ENCODE data around the gene EXOSC5.
"Not testable (repeated sequence)": the region's sequence is repeated elsewhere in the genome, so short reads cannot be mapped to it uniquely, and the experiment has no call there.

EXOSC5 gene

GRCh38 chr19:41402010-41402409, 4.9 kb upstream of the EXOSC5 start:
- Mint-ChIP-seq H3K4me1 (peaks cover 54% of the 10 kb centered on the region), H3K36me3 (peaks cover 14% of the 10 kb centered on the region), H3K4me3 (no peak overlapping the region), H3K27ac (no peak overlapping the region), H3K9me3 (no peaks in the 10 kb centered on the region), H3K27me3 (no peaks in the 10 kb centered on the region)
- no peak for ATAC-seq

- H3K4me1 Mint-ChIP-seq, result peaks cover 57% of the 10 kb centered on the region
- no peak overlapping the region for H3K4me3 Mint-ChIP-seq
- no peaks in the 10 kb centered on the region for H3K27me3 Mint-ChIP-seq
- H3K27ac Mint-ChIP-seq, result no peak overlapping the region
- H3K9me3 Mint-ChIP-seq, result no peaks in the 10 kb centered on the region
- ATAC-seq, result no peak
- peaks cover 11% of the 10 kb centered on the region for H3K36me3 Mint-ChIP-seq
Observed at GRCh38 chr19:41401483-41401882, 4.3 kb upstream of the EXOSC5 start.

GRCh38 chr19:41399525-41399924, 2.4 kb upstream of the EXOSC5 start:
- ATAC-seq, result no peak
- Mint-ChIP-seq H3K27me3 (no peaks in the 10 kb centered on the region), H3K27ac (peak overlapping the region; percentile 99), H3K4me1 (peaks cover 68% of the 10 kb centered on the region), H3K9me3 (no peaks in the 10 kb centered on the region), H3K36me3 (peaks cover 16% of the 10 kb centered on the region), H3K4me3 (peak overlapping the region; percentile 21)

- Mint-ChIP-seq H3K9me3 (no peaks in the 10 kb centered on the region), H3K4me3 (peak overlapping the region; percentile 99), H3K27ac (peak overlapping the region; percentile 99), H3K36me3 (peaks cover 16% of the 10 kb centered on the region), H3K27me3 (no peaks in the 10 kb centered on the region), H3K4me1 (peaks cover 68% of the 10 kb centered on the region)
- no peak for ATAC-seq
Observed at GRCh38 chr19:41399091-41399490, 1.9 kb upstream of the EXOSC5 start.

GRCh38 chr19:41398598-41398997, 1.4 kb upstream of the EXOSC5 start:
- peaks cover 16% of the 10 kb centered on the region for H3K36me3 Mint-ChIP-seq

GRCh38 chr19:41398050-41398418, 875 bp upstream of the EXOSC5 start:
- H3K9me3 Mint-ChIP-seq, result no peaks in the 10 kb centered on the region
- no peak for ATAC-seq
- H3K4me3 Mint-ChIP-seq, result peak overlapping the region; percentile 99
- H3K4me1 Mint-ChIP-seq, result peaks cover 58% of the 10 kb centered on the region
- H3K36me3 Mint-ChIP-seq, result peaks cover 15% of the 10 kb centered on the region
- peak overlapping the region; percentile 99 for H3K27ac Mint-ChIP-seq
- H3K27me3 Mint-ChIP-seq, result no peaks in the 10 kb centered on the region

More at GRCh38 chr19:41398598-41398997, 1.4 kb upstream of the EXOSC5 start:
- Mint-ChIP-seq H3K9me3 (no peaks in the 10 kb centered on the region), H3K4me3 (peak overlapping the region; percentile 99), H3K27me3 (no peaks in the 10 kb centered on the region), H3K27ac (peak overlapping the region; percentile 99), H3K4me1 (peaks cover 64% of the 10 kb centered on the region)
- no peak for ATAC-seq

- no peak for ATAC-seq
- Mint-ChIP-seq H3K27me3 (no peaks in the 10 kb centered on the region), H3K4me1 (peaks cover 44% of the 10 kb centered on the region), H3K4me3 (peak overlapping the region; percentile 4), H3K9me3 (no peaks in the 10 kb centered on the region), H3K36me3 (peaks cover 26% of the 10 kb centered on the region), H3K27ac (peak overlapping the region; percentile 99)
Observed at GRCh38 chr19:41395355-41395754, 1.8 kb downstream of the EXOSC5 start.

- H3K36me3 Mint-ChIP-seq, result peaks cover 43% of the 10 kb centered on the region
- H3K4me3 Mint-ChIP-seq, result no peak overlapping the region
- peaks cover 23% of the 10 kb centered on the region for H3K4me1 Mint-ChIP-seq
- no peaks in the 10 kb centered on the region for H3K27me3 Mint-ChIP-seq
- ATAC-seq, result no peak
- H3K9me3 Mint-ChIP-seq, result no peaks in the 10 kb centered on the region
- no peak overlapping the region for H3K27ac Mint-ChIP-seq
Observed at GRCh38 chr19:41392775-41393174, 4.4 kb downstream of the EXOSC5 start.

- Mint-ChIP-seq H3K27ac (no peak overlapping the region), H3K4me3 (no peak overlapping the region), H3K36me3 (peaks cover 45% of the 10 kb centered on the region), H3K4me1 (peaks cover 17% of the 10 kb centered on the region), H3K9me3 (no peaks in the 10 kb centered on the region), H3K27me3 (no peaks in the 10 kb centered on the region)
- no peak for ATAC-seq
Observed at GRCh38 chr19:41391618-41392017, 5.5 kb downstream of the EXOSC5 start.

- Mint-ChIP-seq H3K27me3 (no peaks in the 10 kb centered on the region), H3K9me3 (no peaks in the 10 kb centered on the region), H3K4me1 (no peaks in the 10 kb centered on the region), H3K27ac (no peak overlapping the region), H3K4me3 (no peak overlapping the region), H3K36me3 (peaks cover 44% of the 10 kb centered on the region)
- no peak for ATAC-seq
Observed at GRCh38 chr19:41386442-41386841, 10.7 kb downstream of the EXOSC5 start.

- Mint-ChIP-seq H3K9me3 (no peaks in the 10 kb centered on the region), H3K27ac (no peak overlapping the region), H3K4me1 (no peaks in the 10 kb centered on the region), H3K4me3 (no peak overlapping the region), H3K27me3 (no peaks in the 10 kb centered on the region), H3K36me3 (peaks cover 27% of the 10 kb centered on the region)
- no peak for ATAC-seq
Observed at GRCh38 chr19:41384351-41384750, 12.8 kb downstream of the EXOSC5 start.

GRCh38 chr19:41381536-41381935, 15.6 kb downstream of the EXOSC5 start:
- H3K4me1 Mint-ChIP-seq, result peaks cover 18% of the 10 kb centered on the region
- ATAC-seq, H3K27me3 Mint-ChIP-seq, H3K27ac Mint-ChIP-seq, H3K4me3 Mint-ChIP-seq, H3K9me3 Mint-ChIP-seq: not testable (repeated sequence)
- peaks cover 14% of the 10 kb centered on the region for H3K36me3 Mint-ChIP-seq

- Mint-ChIP-seq H3K27me3 (no peaks in the 10 kb centered on the region), H3K27ac (peak overlapping the region; percentile 22), H3K4me1 (peaks cover 25% of the 10 kb centered on the region), H3K36me3 (peaks cover 7% of the 10 kb centered on the region), H3K9me3 (no peaks in the 10 kb centered on the region), H3K4me3 (no peak overlapping the region)
- peak; percentile 73 for ATAC-seq
Observed at GRCh38 chr19:41377977-41378709, 19.0 kb downstream of the EXOSC5 start.

GRCh38 chr19:41376998-41377365, 20.2 kb downstream of the EXOSC5 start:
- peak; percentile 43 for ATAC-seq
- H3K4me1 Mint-ChIP-seq, result peaks cover 25% of the 10 kb centered on the region
- H3K36me3 Mint-ChIP-seq, result no peaks in the 10 kb centered on the region
- no peaks in the 10 kb centered on the region for H3K27me3 Mint-ChIP-seq
- no peak overlapping the region for H3K27ac Mint-ChIP-seq
- no peaks in the 10 kb centered on the region for H3K9me3 Mint-ChIP-seq
- no peak overlapping the region for H3K4me3 Mint-ChIP-seq

- Mint-ChIP-seq H3K27ac (no peak within 1 kb of the TSS), H3K9me3 (no peaks in the 10 kb centered on the region), H3K4me3 (peak within 1 kb of the TSS; percentile 45), H3K27me3 (no peaks in the 10 kb centered on the region), H3K36me3 (no peaks in the 10 kb centered on the region), H3K4me1 (peaks cover 27% of the 10 kb centered on the region)
- peak; percentile 45 for ATAC-seq
Observed at GRCh38 chr19:41376241-41376997, 20.7 kb downstream of the EXOSC5 start, which contains the start of gene TMEM91. Gene TMEM91, plus strand, starts transcription at chr19:41376533. Its CDS starts 1,777 bp downstream, at chr19:41378310.

- no peaks in the 10 kb centered on the region for H3K27me3 Mint-ChIP-seq
- no peak overlapping the region for H3K4me3 Mint-ChIP-seq
- no peaks in the 10 kb centered on the region for H3K36me3 Mint-ChIP-seq
- no peak for ATAC-seq
- H3K9me3 Mint-ChIP-seq, result no peaks in the 10 kb centered on the region
- no peak overlapping the region for H3K27ac Mint-ChIP-seq
- peaks cover 31% of the 10 kb centered on the region for H3K4me1 Mint-ChIP-seq
Observed at GRCh38 chr19:41373993-41374392, 23.2 kb downstream of the EXOSC5 start.

Data from stimulated activated memory B cell treated with anti-CD40 and anti-IgM and Interleukin-4, amounts not matched to agents 10 μg/mL and 1 μg/mL and 100 μg/mL, for 72 hours (primary cell).